HG03097 (cell line): ENCODE results near the gene ABCB8.
"Not testable (repeated sequence)": the region's sequence is repeated elsewhere in the genome, so short reads cannot be mapped to it uniquely, and the experiment has no call there.

Source experiments
- ATAC-seq: cut with Tn5 transposase; IDR thresholded peaks from one replicate; pipeline ENCODE4 v1.9.1; 2021; ENCODE audit not compliant: unreplicated experiment, low FRiP score

ABCB8 gene

DNA sequence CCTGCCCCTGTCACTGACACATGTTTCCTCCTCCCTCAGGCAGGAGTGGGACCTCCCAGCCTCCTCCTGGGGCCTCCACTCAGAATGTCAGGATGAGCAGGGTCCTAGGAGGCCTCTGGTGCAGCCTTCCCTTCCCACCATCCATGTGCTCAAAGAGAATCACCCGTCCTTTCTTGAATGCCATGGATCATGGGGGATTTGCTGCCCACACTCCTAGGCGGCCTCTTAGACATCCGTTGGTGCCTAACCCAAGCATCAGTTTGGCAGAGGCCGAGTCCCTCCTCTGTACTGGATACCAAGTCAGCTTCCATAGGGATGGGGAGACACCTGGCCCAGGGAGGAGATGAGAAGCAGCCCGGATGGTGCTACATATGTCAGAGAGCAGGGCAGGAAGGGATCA is 30.4 kb upstream of the ABCB8 start:
- ATAC-seq: no peak

DNA sequence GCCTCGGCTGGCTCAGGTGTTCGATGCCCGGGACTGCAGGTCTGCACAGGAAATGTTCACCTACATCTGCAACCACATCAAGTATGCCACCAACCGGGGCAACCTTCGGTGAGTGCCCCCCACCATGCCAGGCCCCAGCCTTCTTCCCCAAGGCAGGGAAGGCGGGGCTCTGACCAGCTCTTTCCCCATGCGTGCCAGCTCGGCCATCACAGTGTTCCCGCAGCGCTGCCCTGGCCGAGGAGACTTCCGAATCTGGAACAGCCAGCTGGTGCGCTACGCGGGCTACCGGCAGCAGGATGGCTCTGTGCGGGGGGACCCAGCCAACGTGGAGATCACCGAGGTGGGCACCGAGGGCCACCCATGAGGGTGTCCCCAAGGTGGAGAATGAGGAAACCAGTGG is 29.9 kb upstream of the ABCB8 start:
- no peak for ATAC-seq

DNA sequence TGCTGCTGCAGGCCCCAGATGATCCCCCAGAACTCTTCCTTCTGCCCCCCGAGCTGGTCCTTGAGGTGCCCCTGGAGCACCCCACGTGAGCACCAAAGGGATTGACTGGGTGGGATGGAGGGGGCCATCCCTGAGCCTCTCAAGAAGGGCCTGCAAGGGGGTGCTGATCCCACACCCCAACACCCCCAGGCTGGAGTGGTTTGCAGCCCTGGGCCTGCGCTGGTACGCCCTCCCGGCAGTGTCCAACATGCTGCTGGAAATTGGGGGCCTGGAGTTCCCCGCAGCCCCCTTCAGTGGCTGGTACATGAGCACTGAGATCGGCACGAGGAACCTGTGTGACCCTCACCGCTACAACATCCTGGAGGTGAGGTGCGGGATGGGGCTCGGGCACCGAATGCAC is 29.2 kb upstream of the ABCB8 start:
- no peak for ATAC-seq

DNA sequence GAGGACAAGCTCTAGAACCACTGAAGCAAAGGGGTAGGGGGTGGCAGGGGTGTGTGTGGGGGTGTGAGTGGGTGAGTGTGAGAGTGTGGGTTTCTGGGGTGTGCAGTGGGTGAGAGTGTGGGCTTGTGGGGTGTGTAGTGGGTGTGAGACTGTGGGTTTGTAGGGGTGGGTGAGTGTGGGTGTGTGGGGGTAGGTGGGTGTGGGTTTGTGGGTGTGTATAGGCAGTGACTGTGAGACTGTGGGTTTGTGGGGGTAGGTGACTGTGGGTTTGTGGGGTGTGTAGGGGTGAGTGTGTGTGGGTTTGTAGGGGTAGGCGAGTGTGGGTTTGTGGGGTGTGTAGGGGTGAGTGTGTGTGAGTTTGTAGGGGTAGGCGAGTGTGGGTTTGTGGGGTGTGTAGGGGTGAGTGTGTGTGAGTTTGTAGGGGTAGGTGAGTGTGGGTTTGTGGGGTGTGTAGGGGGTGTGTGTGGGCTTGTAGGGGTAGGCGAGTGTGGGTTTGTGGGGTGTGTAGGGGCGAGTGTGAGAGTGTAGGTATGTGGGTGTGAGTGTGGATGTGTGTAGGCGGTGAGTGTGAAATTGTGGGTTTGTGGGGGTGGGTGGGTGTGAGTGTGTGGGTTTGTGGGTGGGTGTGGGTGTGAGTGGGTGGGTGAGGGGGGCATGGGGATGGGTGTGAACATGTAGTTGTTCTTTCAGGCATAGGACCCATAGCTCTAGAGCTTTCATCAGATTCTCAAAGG is 28.6 kb upstream of the ABCB8 start:
- ATAC-seq: no peak

DNA sequence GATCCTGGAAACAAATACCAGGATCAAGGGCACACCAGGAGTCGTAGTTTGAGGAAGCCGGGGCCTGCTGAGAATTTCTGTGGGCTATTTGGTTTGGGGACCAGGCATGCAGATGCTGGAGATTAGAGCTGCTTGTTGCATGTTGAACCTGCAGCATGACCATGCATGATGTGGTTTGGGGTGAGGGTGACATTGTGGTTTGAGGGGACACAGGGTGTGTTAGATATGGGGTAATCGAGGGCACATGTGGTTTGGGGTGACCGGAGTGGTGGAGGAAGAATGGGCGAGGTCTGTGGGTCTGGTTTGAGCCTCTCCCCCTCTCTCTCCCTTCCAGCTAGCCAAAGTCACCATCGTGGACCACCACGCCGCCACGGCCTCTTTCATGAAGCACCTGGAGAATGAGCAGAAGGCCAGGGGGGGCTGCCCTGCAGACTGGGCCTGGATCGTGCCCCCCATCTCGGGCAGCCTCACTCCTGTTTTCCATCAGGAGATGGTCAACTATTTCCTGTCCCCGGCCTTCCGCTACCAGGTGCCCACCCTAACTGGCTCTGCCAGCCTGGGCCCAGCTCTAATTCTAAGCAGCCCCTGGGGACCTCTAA is 27.3 kb upstream of the ABCB8 start:
- ATAC-seq: no peak

DNA sequence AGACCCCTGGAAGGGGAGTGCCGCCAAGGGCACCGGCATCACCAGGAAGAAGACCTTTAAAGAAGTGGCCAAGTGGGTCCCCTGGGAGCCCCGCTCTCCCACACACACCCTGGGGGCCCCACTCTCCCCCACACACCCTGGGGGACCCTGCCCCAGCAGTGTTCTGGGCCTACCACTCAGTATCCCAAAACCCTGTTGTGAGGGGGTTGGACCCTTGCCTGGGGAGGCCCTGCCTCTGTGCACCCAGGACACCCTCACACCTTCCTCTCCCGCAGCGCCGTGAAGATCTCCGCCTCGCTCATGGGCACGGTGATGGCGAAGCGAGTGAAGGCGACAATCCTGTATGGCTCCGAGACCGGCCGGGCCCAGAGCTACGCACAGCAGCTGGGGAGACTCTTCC is 26.7 kb upstream of the ABCB8 start:
- no peak for ATAC-seq

DNA sequence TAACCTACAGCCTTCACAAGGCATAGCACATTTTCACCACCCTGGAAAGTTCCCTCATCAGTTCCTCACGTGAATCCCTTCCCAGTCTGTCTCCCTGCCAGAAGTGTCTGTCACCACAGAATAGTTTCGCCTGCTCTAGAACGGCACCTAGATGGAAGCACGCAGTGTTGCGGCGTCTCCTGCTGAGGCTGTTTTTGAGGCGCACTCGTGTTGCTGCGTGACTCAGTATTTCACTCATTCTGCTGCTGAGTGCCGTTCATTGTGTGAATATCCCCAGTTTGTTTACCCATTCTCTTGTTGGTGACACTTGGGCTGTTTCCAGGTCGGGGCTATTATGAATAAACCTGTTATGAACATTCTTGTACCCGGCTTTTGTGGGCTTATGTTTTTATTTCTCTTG is 24.7 kb upstream of the ABCB8 start:
- ATAC-seq: no peak

DNA sequence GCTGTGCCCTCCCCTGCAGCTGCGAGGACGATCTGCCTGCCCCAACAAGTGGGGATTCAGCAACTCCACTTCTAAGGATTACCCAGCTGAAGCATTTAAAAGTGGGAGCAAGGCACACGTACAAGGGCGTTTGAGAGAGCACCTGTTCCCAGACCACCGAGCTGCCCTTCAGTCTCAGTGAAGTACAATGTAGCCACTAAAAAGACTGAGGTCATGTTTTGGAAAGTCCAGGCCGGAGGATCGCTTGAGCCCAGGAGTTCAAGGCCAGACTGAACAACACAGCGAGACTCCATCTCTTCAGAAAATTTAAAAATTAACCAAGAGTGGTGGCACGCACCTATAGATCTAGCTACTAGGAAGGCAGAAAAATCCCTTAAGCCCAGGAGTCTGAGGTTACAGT is 22.7 kb upstream of the ABCB8 start:
- no peak for ATAC-seq

DNA sequence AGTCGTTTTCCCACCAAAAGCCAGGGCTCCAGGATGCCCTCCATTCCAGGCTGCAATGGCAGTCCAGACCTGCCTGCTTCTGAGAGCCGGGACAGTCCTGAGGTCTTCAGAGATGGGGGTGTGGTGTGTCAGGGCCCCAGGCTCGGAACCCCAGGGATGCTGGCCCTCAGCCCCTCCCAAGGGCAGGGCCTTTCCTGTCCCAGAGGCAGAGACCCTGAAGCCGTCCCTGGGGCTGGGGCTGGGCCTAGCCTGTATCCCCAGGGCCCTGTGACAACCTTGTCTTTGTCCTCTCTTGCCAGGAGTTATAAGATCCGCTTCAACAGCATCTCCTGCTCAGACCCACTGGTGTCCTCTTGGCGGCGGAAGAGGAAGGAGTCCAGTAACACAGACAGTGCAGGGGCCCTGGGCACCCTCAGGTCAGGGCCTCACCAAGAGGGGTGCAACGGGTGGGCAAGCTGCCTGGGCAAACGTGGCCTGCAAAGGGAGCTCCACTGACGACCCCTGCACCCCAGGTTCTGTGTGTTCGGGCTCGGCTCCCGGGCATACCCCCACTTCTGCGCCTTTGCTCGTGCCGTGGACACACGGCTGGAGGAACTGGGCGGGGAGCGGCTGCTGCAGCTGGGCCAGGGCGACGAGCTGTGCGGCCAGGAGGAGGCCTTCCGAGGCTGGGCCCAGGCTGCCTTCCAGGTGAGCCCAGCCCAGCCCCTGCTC is 21.5 kb upstream of the ABCB8 start:
- no peak for ATAC-seq

DNA sequence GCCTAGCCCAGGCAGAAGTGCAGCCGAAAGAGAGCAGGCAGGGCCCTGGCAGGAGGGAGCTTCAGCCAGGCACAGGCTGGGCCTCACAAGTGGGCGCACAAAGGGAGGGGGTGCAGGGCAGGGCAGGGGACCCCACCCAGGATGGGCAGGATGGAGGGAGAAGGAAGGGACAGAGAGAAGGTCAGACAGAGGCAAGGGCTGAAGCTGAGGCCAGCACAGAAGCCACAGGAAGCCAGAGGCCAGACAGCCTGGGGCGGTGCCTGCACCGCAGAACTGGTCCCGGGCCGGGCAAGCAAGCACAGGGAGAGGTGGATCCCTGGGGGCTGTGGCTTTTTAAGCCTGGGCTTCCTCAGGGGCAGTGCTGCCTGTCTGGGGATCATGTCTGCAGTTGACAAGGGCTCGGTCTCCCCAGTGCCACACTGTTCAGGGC is 20.8 kb upstream of the ABCB8 start:
- no peak for ATAC-seq

DNA sequence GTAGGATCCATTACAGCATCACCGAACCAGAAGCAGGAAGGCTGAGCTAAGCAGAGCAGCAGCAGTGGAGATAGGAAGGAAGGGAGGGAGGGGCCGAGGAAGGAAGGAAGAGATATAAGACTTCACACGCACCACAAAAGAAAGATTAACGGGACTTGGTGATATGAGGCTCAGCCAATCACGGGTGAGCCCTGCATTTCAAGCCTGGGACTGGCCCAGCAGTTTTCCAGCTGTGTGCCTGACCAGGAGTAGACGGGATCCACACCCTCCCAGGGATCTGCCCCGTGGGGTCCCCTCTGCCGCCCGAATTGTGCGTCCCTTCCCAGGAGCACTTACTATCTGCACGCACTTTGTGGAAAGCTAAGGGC is 20.1 kb upstream of the ABCB8 start:
- ATAC-seq: no peak

DNA sequence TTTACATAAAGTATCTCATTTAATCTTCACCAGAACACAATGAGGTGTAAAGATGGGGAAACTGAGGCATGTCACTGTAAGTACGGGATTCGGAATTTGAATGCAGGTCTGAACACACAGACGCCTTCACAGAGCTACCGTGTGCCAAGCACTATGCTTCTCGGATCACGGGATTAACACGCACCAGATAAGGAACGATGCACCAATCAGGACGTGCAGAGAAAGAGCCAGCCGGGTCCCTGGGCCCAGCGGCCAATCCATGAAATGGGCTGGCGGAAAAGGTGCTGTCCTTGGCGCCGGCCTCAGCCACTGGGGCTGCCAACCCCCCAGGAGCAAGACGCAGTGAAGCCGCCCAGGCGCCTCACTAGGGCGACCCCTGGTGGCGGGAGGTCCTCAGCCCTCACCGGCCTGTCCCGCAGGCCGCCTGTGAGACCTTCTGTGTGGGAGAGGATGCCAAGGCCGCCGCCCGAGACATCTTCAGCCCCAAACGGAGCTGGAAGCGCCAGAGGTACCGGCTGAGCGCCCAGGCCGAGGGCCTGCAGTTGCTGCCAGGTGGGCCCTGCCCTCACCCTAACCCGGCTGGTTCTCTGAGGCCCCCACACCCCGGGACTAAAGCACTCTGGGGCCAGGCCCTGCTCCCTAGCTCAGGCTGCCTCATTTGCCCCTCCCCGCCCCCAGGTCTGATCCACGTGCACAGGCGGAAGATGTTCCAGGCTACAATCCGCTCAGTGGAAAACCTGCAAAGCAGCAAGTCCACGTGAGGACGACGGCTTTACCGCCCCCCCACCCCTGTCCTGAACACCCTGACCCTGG is 19.5 kb upstream of the ABCB8 start:
- no peak for ATAC-seq

DNA sequence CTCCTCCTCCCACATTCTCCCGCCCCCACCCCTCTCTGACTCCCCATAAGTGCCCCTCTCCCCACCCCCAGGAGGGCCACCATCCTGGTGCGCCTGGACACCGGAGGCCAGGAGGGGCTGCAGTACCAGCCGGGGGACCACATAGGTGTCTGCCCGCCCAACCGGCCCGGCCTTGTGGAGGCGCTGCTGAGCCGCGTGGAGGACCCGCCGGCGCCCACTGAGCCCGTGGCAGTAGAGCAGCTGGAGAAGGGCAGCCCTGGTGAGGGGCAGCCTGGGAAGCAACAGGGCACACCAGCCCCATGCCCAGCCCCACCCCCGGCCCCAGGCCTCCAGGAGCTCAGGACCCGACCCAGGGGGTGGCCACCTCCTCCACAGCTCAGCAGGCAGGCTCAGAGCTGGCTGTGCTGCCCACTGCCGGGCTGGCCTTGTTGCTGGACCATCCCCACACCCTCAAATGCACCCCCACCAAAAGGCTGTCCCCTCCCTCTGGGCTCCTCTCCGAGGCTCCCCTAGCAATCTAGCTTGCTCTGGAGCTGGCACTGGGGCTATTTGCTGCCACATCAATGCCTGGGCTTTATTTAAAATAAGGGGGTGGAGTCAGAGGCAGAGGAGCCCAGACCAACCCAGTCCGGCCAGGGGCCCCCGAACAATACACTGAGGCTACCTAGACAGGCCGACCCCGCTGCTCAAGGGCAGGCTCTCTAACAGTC is 18.8 kb upstream of the ABCB8 start:
- ATAC-seq: no peak

DNA sequence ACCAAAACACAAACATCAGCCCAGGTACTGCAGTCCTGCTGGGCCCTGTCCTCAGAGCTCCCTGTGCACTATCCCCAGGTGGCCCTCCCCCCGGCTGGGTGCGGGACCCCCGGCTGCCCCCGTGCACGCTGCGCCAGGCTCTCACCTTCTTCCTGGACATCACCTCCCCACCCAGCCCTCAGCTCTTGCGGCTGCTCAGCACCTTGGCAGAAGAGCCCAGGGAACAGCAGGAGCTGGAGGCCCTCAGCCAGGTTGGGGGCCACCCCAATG is 18.3 kb upstream of the ABCB8 start:
- no peak for ATAC-seq

DNA sequence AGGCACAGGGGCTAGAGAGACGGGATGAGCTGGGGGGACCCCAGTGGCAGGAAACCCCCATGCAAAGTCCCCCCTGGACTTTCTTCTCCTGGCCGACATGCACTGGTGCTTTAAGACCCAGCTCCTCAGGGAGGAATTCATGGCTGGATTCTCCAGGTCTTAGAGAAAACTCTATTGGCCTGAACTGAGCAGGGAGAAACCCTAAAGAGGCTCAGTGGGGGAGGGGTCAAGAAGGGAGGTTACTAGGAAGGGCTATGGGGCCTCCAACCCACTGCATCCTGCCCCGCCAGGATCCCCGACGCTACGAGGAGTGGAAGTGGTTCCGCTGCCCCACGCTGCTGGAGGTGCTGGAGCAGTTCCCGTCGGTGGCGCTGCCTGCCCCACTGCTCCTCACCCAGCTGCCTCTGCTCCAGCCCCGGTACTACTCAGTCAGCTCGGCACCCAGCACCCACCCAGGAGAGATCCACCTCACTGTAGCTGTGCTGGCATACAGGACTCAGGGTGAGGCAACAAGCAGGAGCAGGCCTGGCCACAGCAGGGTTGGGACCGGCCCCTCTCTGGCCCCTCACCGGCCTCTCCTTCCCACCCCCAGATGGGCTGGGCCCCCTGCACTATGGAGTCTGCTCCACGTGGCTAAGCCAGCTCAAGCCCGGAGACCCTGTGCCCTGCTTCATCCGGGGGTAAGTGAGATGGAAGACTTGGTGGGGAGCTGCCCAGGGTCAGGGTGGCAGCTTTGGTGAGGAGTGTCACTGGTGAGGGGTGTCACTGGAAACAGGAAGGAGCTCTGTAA is 17.7 kb upstream of the ABCB8 start:
- ATAC-seq: no peak

DNA sequence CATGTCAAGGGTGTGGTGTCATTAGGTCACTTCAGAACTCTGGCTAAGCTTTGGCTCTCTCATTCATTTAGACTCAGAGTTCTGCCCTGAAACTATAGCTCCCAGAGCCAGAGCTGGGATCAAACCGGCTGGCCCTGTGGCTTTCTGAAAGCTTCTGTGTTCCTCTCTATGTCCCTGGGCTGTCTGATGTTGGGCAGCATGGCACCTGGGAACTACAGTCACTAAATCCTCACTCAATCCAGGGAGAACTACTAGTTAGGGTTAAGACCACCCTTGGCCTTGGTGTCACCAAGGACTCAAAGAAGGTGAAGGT is 17.2 kb upstream of the ABCB8 start:
- no peak for ATAC-seq

DNA sequence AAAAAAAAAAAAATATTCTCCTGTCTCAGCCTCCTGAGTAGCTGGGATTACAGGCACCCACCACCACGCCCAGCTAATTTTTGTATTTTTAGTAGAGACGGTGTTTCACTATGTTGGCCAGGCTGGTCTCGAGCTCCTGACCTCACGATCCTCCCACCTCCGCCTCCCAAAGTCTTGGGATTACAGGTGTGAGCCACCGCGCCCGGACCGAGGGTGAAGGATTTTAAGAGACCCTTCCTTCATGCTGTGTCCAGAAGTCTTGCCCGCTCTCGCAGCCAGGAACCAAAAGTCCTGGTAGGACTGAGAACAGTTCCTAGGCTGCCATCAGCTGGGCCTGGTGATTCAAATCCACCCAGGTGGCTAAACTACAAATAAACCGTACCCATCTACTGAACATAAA is 16.6 kb upstream of the ABCB8 start:
- not testable (repeated sequence) for ATAC-seq

DNA sequence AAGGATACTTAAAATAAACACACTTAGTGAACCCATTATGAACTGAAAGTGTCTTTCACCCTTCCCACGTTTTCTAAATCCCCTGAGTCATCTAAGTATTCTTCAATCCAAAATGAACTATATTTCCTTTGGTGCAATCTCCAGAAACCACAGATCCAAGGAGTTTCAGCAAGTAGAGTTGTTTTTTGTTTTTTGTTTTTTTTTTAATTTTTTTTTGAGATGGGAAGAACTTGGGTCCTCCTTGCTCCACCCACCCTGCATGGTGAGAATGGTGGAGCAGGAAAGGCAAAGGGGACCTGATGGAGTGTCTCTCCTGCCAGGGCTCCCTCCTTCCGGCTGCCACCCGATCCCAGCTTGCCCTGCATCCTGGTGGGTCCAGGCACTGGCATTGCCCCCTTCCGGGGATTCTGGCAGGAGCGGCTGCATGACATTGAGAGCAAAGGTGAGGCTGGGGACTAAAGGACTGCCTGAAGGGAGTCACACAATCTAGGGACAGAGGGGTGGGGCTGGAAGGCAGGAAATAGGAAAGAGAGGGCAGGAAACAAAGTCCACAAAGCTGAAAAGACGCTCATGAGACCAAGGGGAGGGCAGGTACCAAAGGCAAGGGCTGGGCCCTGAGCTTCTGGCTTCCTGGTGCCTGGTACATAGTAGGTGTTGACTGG is 16.1 kb upstream of the ABCB8 start:
- ATAC-seq: no peak

DNA sequence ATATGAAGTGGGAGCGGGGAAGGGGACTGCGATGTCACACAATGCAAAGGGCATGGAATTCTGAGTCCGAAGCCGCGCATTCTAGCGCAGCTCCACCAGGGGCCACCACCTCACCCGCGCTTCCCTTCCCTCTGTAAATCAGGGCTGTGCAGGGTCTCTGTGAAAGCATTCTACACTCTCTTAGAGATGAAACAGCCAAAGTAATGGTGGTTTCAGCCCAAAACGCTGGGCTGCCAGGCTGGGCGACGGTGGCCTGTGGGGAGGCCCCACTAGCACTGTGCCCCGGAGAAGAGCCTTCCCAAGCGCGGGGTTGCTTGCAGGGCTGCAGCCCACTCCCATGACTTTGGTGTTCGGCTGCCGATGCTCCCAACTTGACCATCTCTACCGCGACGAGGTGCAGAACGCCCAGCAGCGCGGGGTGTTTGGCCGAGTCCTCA is 15.3 kb upstream of the ABCB8 start:
- no peak for ATAC-seq

DNA sequence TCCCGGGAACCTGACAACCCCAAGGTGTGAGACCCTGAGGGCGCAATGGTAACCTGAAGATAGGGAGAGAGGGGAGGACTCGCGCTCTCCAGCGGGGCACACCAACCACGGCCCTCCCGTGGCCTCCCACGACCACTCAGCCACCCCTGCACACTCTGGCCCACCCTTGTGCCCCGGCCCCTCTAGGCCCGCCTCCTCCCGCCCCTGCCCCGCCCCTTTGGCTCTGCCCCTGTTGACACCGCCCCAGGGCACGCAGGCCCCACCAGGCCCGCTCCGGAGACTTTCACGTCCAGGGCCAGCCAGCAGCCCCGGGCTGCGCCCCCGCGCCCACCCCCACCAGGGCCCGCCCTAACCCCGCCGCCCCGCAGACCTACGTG is 14.9 kb upstream of the ABCB8 start:
- no peak for ATAC-seq
